Glutamatergic neuron (in vitro differentiated cells): ENCODE measurements around the gene LHX2. TPM values are rescaled to one million over a fixed set of nuclear protein-coding genes. Genes with fewer than 3 reads are reported as not detected.

ENCODE experiments used
- DNase-seq: peaks from one replicate; pipeline ENCODE4 v3.0.0; 2022
- H3K27ac Mint-ChIP-seq: one replicate; pipeline ENCODE4 v1.8.0; 2020; ENCODE audit warnings: mild to moderate bottlenecking, mixed read lengths, inconsistent platforms; ENCODE audit not compliant: unreplicated experiment
- H3K27me3 Mint-ChIP-seq: one replicate; pipeline ENCODE4 v1.8.0; 2020; ENCODE audit warnings: mild to moderate bottlenecking, moderate library complexity, mixed read lengths, inconsistent platforms; ENCODE audit not compliant: unreplicated experiment
- H3K36me3 Mint-ChIP-seq: one replicate; pipeline ENCODE4 v1.8.0; 2020; ENCODE audit warnings: mild to moderate bottlenecking, mixed read lengths, inconsistent platforms; ENCODE audit not compliant: unreplicated experiment
- H3K4me1 Mint-ChIP-seq: one replicate; pipeline ENCODE4 v1.8.0; 2020; ENCODE audit warnings: mild to moderate bottlenecking, low read depth, mixed read lengths, inconsistent platforms; ENCODE audit not compliant: unreplicated experiment
- H3K4me3 Mint-ChIP-seq: one replicate; pipeline ENCODE4 v1.8.0; 2020; ENCODE audit warnings: mild to moderate bottlenecking, mixed read lengths, inconsistent platforms; ENCODE audit not compliant: unreplicated experiment
- H3K9me3 Mint-ChIP-seq: one replicate; pipeline ENCODE4 v1.8.0; 2020; ENCODE audit warnings: mild to moderate bottlenecking, moderate library complexity, mixed read lengths, inconsistent platforms; ENCODE audit not compliant: unreplicated experiment
- CTCF ChIP-seq: fragments of 200-600 bp; sonication (generic); IDR thresholded peaks from one replicate; pipeline ENCODE4 v1.5.0; 2021; ENCODE audit not compliant: partially characterized antibody, unreplicated experiment
- total RNA-seq: library from RNA; stranded (reverse); fragmentation: NEBNext Ultra II Directional; extraction: Animal tissue kit (Norgen Biotek cat#: 25700); gene quantifications from one replicate; pipeline ENCODE4 v1.2.1, GENCODE V29; 2021; ENCODE audit not compliant: unreplicated experiment

The LHX2 gene
- total RNA-seq, 1 donor from 2014 or later: 6.7 TPM

GRCh38 chr9:124077915-124078572, 66.5 kb downstream of the LHX2 start:
- H3K4me1 Mint-ChIP-seq: peaks cover 8% of the 10 kb centered on the region
- TF ChIP-seq CTCF: no peak
- no peak for DNase-seq
- peaks cover 4% of the 10 kb centered on the region for H3K36me3 Mint-ChIP-seq
- H3K9me3 Mint-ChIP-seq: peaks cover 3% of the 10 kb centered on the region
- no peaks in the 10 kb centered on the region for H3K27me3 Mint-ChIP-seq
- no peak overlapping the region for H3K4me3 Mint-ChIP-seq
- no peak overlapping the region for H3K27ac Mint-ChIP-seq

- peaks cover 3% of the 10 kb centered on the region for H3K9me3 Mint-ChIP-seq
- H3K36me3 Mint-ChIP-seq: peaks cover 4% of the 10 kb centered on the region
- TF ChIP-seq CTCF: no peak
- H3K27ac Mint-ChIP-seq: no peak overlapping the region
- DNase-seq: no peak
- no peak overlapping the region for H3K4me3 Mint-ChIP-seq
- H3K4me1 Mint-ChIP-seq: peaks cover 8% of the 10 kb centered on the region
- no peaks in the 10 kb centered on the region for H3K27me3 Mint-ChIP-seq
Measured at GRCh38 chr9:124078641-124079040, 67.1 kb downstream of the LHX2 start.

GRCh38 chr9:124079176-124079925, 67.8 kb downstream of the LHX2 start:
- Mint-ChIP-seq H3K27me3 (no peaks in the 10 kb centered on the region), H3K9me3 (peaks cover 2% of the 10 kb centered on the region), H3K4me1 (peaks cover 8% of the 10 kb centered on the region), H3K4me3 (no peak overlapping the region), H3K27ac (no peak overlapping the region), H3K36me3 (peaks cover 4% of the 10 kb centered on the region)
- peak; percentile 40 for DNase-seq
- TF ChIP-seq CTCF: no peak

GRCh38 chr9:124082622-124083021, 71.1 kb downstream of the LHX2 start:
- Mint-ChIP-seq H3K4me1 (peaks cover 8% of the 10 kb centered on the region), H3K9me3 (no peaks in the 10 kb centered on the region), H3K27me3 (no peaks in the 10 kb centered on the region), H3K27ac (no peak overlapping the region), H3K4me3 (no peak overlapping the region), H3K36me3 (peaks cover 11% of the 10 kb centered on the region)
- no peak for DNase-seq
- no peak for TF ChIP-seq CTCF

Other genes starting within 250 kb of the LHX2 start
- gene DENND1A, start 81.6 kb upstream of the LHX2 start, total RNA-seq: 13.9 TPM
- gene NEK6, start 246.2 kb downstream of the LHX2 start, total RNA-seq: 5.4 TPM